HAP-1 (cell line): Measurements from ENCODE around the gene BRMS1.
A peak's percentile ranks its signal among the peaks of the same experiment; 100 is the strongest.
"Not testable (repeated sequence)": the region's sequence is repeated elsewhere in the genome, so short reads cannot be mapped to it uniquely, and the experiment has no call there.

ENCODE experiments used
- DNase-seq, 2 experiments: peaks; one replicate each; pipeline ENCODE4 v3.0.0-alpha.2; 2016 to 2020; ENCODE audit warnings: low spot score in 2 of 2
- H3K27me3 ChIP-seq: fragments of 250-450 bp; sonication (Bioruptor Pico); 2 replicates; pipeline ENCODE4 v1.5.1; 2020; ENCODE audit warnings: low read depth, mild to moderate bottlenecking, moderate library complexity
- H3K36me3 ChIP-seq: fragments of 250-450 bp; sonication (Bioruptor Pico); replicated peaks from 2 replicates; pipeline ENCODE4 v1.5.1; 2020; ENCODE audit warnings: mild to moderate bottlenecking
- H3K4me1 ChIP-seq: fragments of 250-450 bp; sonication (Bioruptor Pico); 2 replicates; pipeline ENCODE4 v1.5.1; 2020; ENCODE audit warnings: mild to moderate bottlenecking
- H3K4me3 ChIP-seq: fragments of 250-450 bp; sonication (Bioruptor Pico); 2 replicates; pipeline ENCODE4 v1.5.1; 2020; ENCODE audit warnings: mild to moderate bottlenecking, moderate library complexity
- H3K9me3 ChIP-seq: fragments of 250-450 bp; sonication (Bioruptor Pico); 2 replicates; pipeline ENCODE4 v1.5.1; 2020; ENCODE audit warnings: mild to moderate bottlenecking, moderate library complexity
- in situ Hi-C: fragments of 300-500 bp; cut with MboI; formaldehyde crosslinking; loops from 3 replicates; pipeline ENCODE4 v1.14.3; 2020; ENCODE audit warnings: low sequenced_read_pairs, inconsistent platforms, mixed read lengths

The BRMS1 gene, protein sequence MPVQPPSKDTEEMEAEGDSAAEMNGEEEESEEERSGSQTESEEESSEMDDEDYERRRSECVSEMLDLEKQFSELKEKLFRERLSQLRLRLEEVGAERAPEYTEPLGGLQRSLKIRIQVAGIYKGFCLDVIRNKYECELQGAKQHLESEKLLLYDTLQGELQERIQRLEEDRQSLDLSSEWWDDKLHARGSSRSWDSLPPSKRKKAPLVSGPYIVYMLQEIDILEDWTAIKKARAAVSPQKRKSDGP

DNA sequence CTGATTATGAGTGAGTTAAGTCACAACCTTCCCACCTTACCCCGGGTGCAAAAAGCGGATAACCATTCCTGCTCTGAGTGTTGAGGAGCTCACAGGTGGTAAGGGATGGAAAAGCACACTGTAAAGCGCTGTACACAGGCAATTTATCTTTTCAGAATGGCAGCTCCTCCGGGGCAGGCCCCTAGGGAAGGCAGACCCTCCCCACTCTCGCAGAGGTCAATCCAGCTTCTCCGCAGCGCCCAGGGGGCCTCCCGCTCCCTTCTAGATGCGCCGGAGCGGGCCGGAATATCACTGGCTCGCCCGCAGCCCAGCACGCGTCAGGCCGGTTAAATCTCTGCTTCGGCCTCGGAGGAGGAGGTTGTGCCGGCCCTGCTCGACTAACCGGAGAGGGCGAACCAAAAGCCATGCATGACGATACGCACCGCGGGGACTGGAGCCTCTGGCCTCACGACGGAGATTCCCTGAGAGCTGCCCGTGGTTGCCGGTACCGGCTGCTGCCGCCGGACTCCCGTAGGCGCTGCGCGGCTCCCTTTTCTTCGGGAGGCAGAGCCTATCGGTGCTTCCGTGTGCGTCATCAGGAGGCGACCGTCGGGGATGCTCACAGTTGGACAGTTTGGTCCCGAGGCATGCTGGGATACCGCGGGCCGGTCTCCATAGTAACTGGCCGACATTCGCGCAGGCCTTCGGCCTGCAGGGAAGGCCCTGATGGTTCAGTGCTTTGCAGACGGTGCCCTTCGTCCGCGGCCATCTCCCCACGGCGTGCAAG is at the start of gene BRMS1:
Gene BRMS1 (minus strand): TSS at position 555 of the 766 bp plus-strand sequence. CDS start 2,870 bp downstream, outside the sequence.
- H3K36me3 ChIP-seq: peaks cover 24% of the 10 kb centered on the region
- no peaks in the 10 kb centered on the region for H3K9me3 ChIP-seq
- in situ Hi-C loops: no loop called here
- H3K4me3 ChIP-seq: peak within 1 kb of the TSS; percentile 97
- no peaks in the 10 kb centered on the region for H3K27me3 ChIP-seq
- DNase-seq: peak; percentile 96 to 98
- H3K4me1 ChIP-seq: peaks cover 19% of the 10 kb centered on the region

DNA sequence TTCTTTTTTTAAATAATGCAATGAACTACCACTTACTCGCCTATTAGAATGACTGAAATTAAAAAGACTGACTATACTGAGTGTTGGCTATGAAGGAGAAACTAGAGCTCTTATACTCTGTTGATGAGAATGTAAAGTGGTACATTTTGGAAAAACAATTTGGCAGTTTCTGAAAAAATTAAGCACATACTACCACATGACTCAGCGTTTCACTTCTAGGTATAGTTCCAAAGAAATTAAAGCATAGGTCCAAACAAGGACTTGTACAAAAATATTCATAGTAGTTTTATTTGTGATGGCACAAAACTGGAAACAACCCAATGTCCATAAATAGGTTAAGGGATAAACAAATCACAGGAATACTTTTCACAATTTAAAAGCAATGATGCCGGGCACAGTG is 49.0 kb upstream of the BRMS1 start:
- H3K27me3 ChIP-seq: peaks cover 20% of the 10 kb centered on the region
- no peaks in the 10 kb centered on the region for H3K9me3 ChIP-seq
- in situ Hi-C loops: no loop called here
- DNase-seq: no peak
- H3K4me1 ChIP-seq: no peaks in the 10 kb centered on the region
- no peaks in the 10 kb centered on the region for H3K36me3 ChIP-seq
- no peak overlapping the region for H3K4me3 ChIP-seq

DNA sequence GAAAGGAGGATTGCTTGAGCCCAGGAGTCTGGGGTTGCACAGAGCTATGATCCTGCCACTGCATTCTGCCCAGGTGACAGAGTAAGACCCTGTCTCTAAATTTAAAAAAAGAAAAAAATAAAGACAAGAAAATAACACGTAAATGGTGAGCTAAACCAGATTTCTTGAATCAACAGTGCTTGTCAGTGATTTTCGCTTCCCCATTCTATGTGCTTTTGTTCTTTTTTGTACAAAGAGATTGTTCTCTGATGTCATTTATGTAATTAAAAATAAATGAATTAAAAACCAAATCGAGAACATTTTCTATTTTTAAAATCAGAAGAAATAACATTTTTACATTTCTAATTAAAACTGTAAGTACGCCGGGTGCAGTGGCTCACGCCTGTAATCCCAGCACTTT is 46.4 kb upstream of the BRMS1 start:
- in situ Hi-C loops: no loop called here
- H3K4me3 ChIP-seq: no peak overlapping the region
- peaks cover 2% of the 10 kb centered on the region; the same call in 1 of the 2 replicates for H3K4me1 ChIP-seq
- H3K27me3 ChIP-seq: peaks cover 20% of the 10 kb centered on the region
- no peaks in the 10 kb centered on the region for H3K36me3 ChIP-seq
- no peaks in the 10 kb centered on the region for H3K9me3 ChIP-seq
- no peak for DNase-seq

DNA sequence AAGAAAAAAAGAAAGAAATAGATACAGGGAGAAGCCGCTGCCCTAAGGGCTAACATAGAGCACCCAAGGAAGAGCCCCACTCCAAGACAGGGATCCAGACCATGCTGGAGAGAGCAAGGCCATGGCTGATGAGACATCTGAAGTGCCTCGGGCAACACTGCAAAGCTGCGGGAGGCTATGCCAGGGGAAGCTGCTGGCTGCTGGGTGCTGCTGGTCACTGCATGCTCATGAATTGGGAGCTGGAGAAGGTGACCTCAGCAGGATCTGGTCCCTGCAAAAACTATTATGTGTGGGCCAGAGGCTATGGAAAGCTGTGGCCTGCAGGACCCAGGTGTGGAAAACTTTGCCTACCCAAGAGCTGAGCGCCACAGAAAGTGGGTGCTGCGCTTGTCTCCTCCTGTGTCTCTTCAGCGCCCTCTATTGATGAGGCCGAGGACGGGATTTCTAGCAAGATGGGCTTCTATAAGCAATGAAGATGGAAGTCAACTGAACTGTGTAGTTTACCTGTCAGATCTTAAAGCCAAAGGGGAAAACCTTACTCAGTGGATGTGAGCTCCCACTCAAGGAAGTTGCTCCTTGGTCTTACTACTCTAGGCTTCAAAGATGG is 44.0 kb upstream of the BRMS1 start:
- no peaks in the 10 kb centered on the region for H3K36me3 ChIP-seq
- in situ Hi-C loops: no loop called here

DNA sequence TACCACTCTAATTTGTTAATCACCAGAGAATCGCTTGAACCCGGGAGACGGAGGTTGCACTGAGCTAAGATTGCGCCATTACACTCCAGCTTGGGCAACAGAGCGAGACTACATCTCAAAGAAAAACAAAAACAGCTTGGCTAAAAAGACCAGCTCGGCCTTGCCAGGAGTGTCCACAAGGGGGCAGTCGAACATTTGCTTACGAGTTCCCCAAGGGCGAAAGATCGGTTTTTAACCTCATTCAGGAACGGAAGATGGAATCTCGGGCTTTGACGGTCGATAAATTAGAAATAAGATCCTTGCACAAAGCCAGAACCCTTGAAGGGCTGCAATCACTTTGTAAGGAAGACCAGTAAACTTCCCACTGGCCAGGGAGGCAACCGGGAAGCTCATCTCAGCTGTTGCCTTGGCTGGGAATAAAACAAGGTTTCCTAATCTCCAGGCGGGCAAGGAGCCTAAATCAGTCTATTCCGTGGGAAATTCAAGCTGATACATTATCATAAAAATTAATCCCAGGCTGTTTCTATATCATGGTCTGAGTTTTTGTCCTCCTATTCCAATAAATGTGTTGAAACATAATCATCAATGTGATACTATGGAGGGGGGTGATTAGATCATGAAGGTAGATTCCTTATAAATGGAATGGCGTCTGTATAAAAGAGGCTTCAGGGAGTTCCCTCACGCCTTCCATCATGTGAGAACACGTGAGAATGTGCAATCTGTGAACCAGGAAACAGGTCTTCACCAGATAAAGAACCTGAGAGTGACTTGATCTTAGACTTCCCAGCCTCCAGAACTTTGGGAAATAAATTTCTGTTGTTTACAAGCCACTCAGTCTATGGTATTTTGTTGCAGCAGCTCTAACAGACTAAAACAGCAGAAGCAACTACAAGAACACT is 41.5 kb upstream of the BRMS1 start:
- in situ Hi-C loops: no loop called here
- H3K4me1 ChIP-seq: peaks cover 2% of the 10 kb centered on the region; the same call in 1 of the 2 replicates
- H3K27me3 ChIP-seq: peaks cover 13% of the 10 kb centered on the region
- no peaks in the 10 kb centered on the region for H3K36me3 ChIP-seq
- no peaks in the 10 kb centered on the region for H3K9me3 ChIP-seq
- peak; percentile 72 to 93 for DNase-seq
- peak overlapping the region; percentile 5; the same call in 1 of the 2 replicates for H3K4me3 ChIP-seq

More for the DNA sequence above, 44.0 kb upstream of the BRMS1 start:
- H3K4me3 ChIP-seq: no peak overlapping the region
- peak; percentile 63 to 86 for DNase-seq
- H3K9me3 ChIP-seq: no peaks in the 10 kb centered on the region
- peaks cover 20% of the 10 kb centered on the region for H3K27me3 ChIP-seq
- H3K4me1 ChIP-seq: peaks cover 2% of the 10 kb centered on the region; the same call in 1 of the 2 replicates

DNA sequence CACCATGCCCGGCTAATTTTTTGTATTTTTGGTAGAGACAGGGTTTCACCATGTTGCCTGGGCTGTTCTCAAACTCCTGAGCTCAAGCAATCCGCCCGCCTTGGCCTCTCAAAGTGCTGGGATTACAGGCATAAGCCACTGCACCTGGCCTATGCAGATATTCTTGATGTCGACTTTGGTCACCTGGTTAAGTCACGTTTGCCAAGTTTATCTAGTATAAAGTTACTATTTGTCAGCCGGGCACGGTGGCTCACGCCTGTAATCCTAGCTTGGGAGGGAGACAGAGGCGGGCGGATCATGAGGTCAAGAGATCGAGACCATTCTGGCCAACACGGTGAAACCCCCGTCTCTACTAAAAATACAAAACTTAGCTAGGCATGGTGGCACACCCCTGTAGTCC is 39.4 kb upstream of the BRMS1 start:
- H3K27me3 ChIP-seq, H3K36me3 ChIP-seq, in situ Hi-C loops, H3K9me3 ChIP-seq, DNase-seq, H3K4me3 ChIP-seq, H3K4me1 ChIP-seq: not testable (repeated sequence)

DNA sequence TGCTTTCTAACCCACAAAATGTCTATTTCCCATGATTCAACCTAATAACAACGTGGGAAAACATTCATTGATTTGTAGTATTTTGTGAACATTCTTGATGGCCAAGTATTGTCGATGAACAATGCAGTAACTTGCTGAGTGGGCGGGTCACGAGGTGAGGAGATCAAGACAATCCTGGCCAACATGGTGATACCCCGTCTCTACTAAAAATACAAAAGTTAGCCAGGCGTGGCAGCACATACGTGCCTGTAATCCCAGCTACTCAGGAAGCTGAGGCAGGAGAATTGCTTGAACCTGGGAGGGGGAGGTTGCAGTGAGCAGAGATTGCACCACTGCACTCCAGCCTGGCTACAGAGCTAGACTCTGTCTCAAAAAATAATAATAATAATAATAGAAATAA is 35.4 kb upstream of the BRMS1 start:
- DNase-seq, in situ Hi-C loops, H3K4me3 ChIP-seq: not testable (repeated sequence)

DNA sequence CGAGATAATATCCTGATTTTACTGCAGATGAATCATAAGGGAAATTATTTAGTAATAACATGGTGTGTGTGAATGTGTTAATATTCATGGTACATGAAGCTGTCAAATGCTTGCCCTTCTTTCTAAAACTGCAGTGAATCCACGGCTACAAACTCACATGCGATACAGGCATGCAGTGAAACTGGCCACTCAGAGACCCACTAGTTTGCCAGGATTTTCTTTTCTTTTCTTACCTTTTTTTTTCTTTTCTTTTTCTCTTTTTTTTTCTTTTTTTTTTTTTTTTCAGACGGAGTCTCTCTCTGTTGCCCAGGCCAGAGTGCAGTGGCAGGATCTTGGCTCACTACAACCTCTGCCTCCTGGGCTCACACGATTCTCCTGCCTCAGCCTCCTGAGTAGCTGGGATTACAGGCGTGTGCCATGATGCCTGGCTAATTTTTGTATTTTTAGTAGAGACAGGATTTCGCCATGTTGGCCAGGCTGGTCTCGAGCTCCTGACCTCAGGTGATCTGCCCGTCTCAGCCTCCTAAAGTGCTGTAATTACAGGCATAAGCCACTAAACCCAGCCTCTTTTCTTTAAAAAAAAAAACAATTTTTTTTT is 28.9 kb upstream of the BRMS1 start:
- Histone ChIP-seq H3K4me1 (peaks cover 11% of the 10 kb centered on the region), H3K36me3 (peaks cover 15% of the 10 kb centered on the region)
- H3K9me3 ChIP-seq, H3K4me3 ChIP-seq, DNase-seq, H3K27me3 ChIP-seq, in situ Hi-C loops: not testable (repeated sequence)

More for the DNA sequence above, 35.4 kb upstream of the BRMS1 start:
- H3K4me1 ChIP-seq, H3K36me3 ChIP-seq, H3K9me3 ChIP-seq, H3K27me3 ChIP-seq: not testable (repeated sequence)

DNA sequence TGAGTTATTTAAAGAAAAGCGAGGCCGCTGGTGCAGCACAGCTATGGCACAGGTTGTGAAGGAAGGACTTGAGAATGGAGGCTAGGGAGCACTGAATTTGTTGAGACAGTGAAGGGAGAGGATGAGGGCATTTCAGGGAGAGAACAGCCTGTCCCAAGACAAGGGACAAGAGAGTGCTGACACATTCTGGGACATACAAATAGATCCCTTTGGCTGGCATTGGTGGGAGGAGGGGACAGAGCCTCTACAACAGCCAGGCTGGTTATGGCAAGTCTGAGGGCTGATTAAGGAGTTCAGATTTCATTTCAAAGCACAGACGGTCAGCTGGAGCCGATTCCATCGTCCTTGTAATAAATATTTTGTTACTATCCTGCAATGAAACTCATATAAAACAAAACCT is 28.4 kb upstream of the BRMS1 start:
- Histone ChIP-seq H3K27me3 (no peaks in the 10 kb centered on the region), H3K9me3 (no peaks in the 10 kb centered on the region), H3K4me3 (no peak overlapping the region), H3K4me1 (peaks cover 11% of the 10 kb centered on the region), H3K36me3 (peaks cover 20% of the 10 kb centered on the region)
- in situ Hi-C loops: no loop called here
- DNase-seq: no peak

DNA sequence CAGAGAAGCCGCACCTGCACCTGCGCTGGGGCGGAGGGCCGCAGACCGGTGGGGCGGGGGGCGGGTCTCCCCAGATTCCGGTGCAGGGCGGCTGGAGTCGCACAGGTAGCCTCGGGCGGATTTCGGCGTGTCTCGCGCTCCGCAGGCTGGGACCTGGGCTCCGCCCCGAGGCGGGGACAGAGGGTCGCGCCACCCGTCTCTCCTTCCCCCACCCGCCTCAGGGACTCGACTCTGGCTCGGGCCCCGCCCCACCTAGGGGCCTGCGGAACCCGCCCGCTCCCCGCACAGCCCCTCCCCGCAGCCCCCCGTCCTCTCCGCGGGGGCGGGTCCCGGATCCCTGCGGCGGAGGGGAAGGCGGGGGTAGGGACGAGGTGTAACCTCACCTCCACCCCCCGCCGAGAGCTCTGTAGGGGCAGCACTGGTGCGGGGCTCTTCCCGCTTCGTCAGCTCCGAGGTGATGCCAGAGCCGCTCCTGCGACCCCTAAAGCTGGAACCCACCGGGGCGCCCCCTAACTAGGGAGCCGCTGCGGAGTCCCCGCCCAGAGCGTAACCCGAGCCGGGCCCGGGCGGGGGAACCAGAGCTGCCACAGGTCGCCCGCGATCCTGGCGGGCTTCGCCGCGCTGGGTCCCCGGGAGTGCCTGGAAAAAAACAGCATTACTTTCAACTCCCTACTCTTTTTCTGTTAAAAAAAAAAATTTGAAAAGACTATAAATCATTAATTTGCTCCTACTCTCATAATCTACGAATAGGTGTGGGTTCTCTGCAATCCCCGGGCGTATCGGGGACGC is 26.9 kb upstream of the BRMS1 start, which contains the start of gene SLC29A2:
Gene SLC29A2 (minus strand): TSS at position 134 of the 789 bp plus-strand sequence. CDS start 169 bp downstream, outside the sequence.
- peaks cover 11% of the 10 kb centered on the region for H3K4me1 ChIP-seq
- in situ Hi-C loops: no loop called here
- H3K27me3 ChIP-seq: no peaks in the 10 kb centered on the region
- peak within 1 kb of the TSS; percentile 79 for H3K4me3 ChIP-seq
- DNase-seq: peak; percentile 93 to 98
- no peaks in the 10 kb centered on the region for H3K9me3 ChIP-seq
- peaks cover 33% of the 10 kb centered on the region for H3K36me3 ChIP-seq

DNA sequence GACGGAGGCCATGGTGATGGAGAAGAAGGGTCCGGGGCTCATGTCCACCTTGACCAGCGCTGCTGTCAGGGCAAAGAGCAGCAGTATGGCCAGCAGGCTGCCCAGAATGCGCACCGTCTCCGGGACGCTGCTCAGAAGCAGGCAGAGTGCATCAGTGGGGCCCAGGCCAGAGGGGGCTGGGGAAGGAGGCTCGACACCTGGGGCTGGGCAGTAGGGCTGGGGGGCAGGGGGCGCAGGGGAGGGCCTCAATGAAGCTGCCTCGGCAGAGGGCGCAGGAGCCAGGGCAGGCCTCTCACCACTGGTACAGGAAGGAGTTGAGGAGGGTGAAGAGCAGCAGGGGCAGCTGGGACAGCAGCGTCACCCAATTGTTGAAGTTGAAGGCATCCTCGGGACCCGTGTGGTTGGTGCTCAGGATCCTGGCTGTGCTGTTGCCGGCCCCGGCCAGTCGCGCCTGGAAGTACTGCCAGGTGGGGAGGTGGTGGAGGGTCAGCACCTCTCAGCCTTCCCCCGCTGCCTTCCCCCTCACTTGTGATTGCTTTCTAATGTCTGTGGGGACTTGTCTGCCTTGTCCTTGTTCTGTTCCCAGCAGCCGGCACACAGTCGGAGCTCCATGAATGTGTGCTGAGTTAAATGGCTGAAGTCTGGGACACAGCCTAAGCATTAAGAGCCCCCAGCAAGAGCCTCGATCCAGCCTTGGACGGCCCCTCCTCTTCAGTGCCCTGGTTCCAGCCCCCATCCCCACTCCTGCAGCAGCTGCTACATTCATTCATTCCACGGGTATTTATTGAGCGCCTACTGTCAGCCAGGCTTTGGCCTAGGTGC is 24.4 kb upstream of the BRMS1 start:
- H3K27me3 ChIP-seq: no peaks in the 10 kb centered on the region
- peaks cover 57% of the 10 kb centered on the region for H3K36me3 ChIP-seq
- peaks cover 11% of the 10 kb centered on the region for H3K4me1 ChIP-seq
- no peak overlapping the region for H3K4me3 ChIP-seq
- no peak for DNase-seq
- no peaks in the 10 kb centered on the region for H3K9me3 ChIP-seq
- in situ Hi-C loops: no loop called here

DNA sequence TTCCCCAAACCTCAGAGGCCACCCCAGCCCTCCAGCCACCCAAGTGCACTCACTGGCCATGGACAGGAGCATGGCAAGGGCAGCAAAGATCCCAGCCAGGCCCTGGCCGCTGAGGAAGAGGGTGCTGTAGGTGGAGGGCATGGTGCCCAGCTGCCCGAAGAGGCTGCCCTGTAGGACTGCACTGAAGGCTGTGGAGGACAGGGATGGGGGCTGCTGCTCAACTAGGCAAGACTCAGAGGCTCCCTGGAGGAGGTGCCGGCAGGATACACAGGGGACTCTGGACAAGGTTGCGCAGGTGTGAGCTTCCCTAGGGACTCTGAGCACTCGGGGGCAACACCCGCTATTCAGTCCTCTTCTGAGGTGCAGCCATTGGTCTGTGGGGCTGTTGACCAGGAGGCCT is 23.6 kb upstream of the BRMS1 start:
- H3K27me3 ChIP-seq: no peaks in the 10 kb centered on the region
- H3K4me1 ChIP-seq: peaks cover 9% of the 10 kb centered on the region
- H3K9me3 ChIP-seq: no peaks in the 10 kb centered on the region
- no peak overlapping the region for H3K4me3 ChIP-seq
- DNase-seq: no peak
- in situ Hi-C loops: no loop called here
- H3K36me3 ChIP-seq: peaks cover 61% of the 10 kb centered on the region
